LoVo (cell line): ENCODE measurements around the gene FGF14.

ENCODE experiments used
- DNase-seq: peaks from one replicate; pipeline ENCODE4 v3.0.0-alpha.2; 2016; ENCODE audit warnings: low spot score

Gene FGF14

GRCh38 chr13:101982903-101983302 lies 418.9 kb downstream of the FGF14 start:
- no peak for DNase-seq

GRCh38 chr13:101979825-101980224 lies 422.0 kb downstream of the FGF14 start:
- DNase-seq = no peak

GRCh38 chr13:101978552-101979315 lies 423.1 kb downstream of the FGF14 start:
- no peak for DNase-seq

DNA sequence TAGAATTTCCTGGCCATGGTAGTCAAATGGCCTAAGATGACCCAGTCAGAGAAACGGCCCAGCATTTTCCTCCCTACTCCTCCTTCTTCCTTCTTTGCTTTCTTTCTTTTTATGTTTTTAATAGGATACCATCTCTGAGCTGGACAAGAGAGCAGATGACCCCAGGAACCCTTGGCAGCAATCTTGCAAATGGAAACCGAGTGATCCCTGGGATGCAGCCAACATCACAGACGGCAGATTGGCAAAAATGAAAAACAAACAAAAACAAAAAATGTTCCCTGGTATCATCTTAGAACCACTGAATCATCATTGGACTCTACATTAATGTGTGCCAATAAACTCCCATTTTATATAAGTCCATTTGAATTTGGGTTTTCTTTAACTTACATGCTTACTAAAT lies 424.4 kb downstream of the FGF14 start:
- DNase-seq = no peak

- DNase-seq = no peak
Measured at GRCh38 chr13:101972191-101972590, 429.7 kb downstream of the FGF14 start.

DNA sequence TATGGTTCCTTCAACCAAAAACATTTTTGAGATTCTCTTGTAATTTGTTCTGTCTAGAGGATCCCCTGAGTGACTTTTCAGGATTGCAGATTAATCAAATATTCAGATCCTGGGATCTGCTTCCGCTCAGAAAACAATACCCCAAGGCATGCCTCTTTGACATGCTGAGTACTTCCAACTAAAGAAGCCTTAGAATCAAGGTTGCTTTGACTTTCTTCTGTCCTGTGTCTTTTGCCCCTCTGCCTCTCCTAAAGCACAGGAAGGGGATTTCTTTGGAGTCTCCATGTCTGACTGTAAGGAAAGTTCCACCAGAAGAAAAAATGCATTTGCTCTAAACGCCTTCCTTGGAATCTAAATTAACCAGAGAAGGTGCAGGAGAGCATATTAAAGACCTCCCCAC lies 431.5 kb downstream of the FGF14 start:
- no peak for DNase-seq

DNA sequence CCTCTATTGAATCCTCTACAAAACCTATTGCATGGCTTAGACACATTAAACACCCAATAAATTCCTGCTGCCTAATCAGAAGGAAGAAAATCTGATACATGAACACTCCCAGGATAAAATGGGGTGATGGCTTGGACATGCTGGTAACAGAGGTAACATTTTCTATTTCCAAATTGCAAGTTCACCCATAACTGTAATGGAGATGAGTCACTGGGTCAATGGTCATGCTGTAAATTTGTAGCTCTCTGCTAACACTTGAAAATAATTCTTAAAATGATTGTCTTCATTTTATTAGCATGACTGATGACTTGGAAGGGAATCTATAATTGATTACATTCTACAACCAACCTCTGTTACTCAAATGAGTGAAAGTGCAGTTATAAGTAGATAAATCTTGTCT lies 434.1 kb downstream of the FGF14 start:
- no peak for DNase-seq

DNA sequence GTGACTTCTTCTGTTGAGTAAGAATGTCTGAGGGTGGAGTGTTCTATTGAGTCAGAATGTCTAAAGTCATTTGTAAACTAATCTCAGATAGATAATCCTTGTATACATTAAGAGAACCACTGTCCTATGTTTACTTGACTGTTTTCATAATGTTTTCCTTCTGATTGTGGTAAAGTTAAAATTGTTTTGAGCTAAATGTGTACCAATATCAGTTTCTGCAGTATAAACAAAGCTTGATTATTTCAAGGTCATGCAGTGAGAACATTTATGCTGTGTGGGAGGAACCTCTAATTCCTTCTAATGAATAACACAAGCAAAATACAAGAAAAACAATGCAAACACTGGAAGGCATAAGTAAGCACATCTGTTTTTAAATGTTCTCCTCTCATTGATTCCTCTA lies 434.6 kb downstream of the FGF14 start:
- no peak for DNase-seq

DNA sequence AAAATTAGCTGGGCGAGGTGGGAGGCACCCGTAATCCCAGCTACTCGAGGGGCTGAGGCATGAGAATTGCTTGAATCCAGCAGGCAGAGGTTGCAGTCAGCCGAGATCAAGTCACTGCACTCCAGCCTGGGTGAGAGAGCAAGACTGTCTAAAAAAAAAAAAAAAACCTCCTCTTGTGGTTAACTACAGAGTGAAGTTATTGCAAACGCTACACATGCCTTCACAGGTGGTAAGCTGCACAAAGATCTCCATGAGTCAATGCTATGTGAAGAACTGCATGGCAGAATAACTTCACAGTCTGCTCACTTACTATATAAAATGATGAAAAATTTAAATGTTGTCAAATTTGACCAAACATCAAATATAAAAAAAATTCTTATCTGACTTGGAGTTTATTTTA lies 436.8 kb downstream of the FGF14 start:
- DNase-seq = no peak

GRCh38 chr13:101959016-101959415 lies 442.8 kb downstream of the FGF14 start:
- DNase-seq = no peak

DNA sequence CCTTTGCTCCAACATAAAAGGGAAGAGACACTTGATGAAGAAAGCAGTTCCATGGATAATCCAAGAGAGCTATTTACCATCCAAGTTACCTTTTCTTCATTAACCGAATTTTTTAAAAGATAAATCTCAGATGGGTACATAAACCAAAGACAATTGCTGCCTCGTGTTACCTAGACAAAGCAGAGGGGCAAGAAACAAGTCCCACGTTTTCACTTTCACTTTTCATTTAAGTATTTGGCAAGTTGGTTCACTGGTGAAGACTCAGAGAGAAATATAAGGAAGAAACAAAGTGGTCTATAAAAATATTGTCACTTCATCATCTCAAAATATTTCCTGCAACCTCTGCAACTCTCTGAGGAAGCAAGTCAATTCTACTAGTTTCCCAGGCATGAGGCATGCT lies 446.1 kb downstream of the FGF14 start:
- no peak for DNase-seq

GRCh38 chr13:101951114-101951513 lies 450.7 kb downstream of the FGF14 start:
- no peak for DNase-seq

- no peak for DNase-seq
Measured at GRCh38 chr13:101949681-101950080, 452.2 kb downstream of the FGF14 start.

GRCh38 chr13:101946401-101946800 lies 455.4 kb downstream of the FGF14 start:
- no peak for DNase-seq

DNA sequence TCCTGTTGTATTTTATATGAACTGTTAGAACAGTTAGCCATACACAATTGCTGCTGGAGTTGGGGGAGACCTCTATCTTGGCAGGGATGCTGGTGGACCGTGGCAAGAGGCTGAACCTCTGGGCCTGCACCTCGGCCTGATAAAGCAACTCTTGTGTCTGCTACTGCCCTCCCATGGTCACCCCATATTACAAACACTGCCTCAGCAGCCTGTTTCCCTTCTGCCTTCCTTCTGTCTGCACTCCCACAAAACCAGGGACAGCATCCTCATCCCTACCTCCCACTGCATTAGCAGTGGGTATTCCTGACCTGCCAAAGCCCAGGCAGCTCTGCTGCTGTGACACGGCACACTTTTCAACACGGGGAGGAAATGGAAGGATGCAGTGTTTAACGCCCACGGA lies 456.4 kb downstream of the FGF14 start:
- no peak for DNase-seq

- DNase-seq = no peak
Measured at GRCh38 chr13:101944521-101944920, 457.3 kb downstream of the FGF14 start.

GRCh38 chr13:101942535-101943157 lies 459.2 kb downstream of the FGF14 start:
- DNase-seq = no peak

DNA sequence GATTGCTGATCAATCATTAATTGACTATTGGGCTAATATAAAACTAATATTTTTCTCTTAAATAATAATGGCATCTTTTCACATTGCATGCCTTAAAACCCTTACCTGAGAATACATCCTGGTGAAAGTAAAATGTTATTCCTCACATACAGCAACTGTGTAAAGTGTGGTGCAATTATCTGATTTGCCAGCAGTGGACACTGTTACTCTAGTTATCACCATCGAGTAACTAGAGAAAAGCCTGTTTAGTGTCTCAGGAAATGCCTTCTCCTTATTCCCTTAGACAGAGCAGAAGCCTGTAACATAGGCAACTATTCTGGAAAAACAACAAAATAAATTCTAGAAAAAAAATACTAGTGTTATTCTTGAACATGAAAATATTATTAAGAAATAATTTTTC lies 459.8 kb downstream of the FGF14 start:
- no peak for DNase-seq

DNA sequence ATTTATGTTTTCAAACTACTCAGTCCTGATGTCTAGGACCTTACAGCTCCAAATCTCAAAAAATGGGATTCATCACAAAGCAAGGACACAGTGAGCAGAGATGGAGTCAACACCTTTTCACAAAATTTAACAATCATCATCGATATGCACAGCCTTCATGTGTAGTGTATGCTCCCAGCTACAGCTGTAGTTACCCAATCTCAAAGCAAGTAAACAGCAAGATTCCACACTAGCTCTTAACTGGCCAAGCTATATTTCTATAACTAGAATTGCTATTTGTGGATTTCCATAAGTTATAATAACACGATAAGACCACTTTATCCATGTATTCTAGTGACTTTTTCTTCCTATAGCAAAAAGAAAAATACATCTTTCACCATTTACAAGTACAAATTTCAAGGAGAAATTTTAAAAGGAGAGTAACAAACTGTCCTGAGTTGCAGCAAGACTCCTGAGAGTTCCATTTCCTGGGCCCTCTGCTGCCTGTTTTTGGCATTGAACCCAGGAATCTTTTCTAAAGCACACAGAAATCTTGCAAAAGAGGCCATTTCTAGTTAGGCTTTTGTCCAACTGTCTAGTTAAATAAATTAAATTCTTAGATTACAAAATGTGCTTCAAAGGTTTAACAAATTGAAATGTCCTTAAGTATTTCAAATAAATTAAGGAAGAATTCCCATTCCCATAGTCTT lies 460.6 kb downstream of the FGF14 start:
- DNase-seq = no peak

GRCh38 chr13:101939370-101939769 lies 462.5 kb downstream of the FGF14 start:
- no peak for DNase-seq

DNA sequence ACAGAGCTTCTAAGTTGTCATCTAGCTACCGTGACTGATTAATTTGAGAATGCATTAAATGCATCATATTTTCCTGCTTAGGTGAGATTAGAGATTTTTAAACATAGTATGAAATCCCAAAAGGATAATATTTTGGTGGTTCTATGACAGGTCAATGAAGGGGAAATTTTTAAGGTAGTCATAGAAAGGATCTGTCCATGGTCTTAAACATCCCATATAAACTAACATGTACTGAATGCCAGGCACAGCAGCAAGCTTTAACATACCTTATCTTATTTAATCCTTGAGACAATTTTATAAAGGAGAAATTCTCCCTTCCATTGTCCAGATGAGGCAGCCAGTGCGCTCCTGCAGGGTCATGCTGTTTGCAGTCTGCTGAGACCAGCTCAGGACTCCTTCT lies 466.0 kb downstream of the FGF14 start:
- no peak for DNase-seq

DNA sequence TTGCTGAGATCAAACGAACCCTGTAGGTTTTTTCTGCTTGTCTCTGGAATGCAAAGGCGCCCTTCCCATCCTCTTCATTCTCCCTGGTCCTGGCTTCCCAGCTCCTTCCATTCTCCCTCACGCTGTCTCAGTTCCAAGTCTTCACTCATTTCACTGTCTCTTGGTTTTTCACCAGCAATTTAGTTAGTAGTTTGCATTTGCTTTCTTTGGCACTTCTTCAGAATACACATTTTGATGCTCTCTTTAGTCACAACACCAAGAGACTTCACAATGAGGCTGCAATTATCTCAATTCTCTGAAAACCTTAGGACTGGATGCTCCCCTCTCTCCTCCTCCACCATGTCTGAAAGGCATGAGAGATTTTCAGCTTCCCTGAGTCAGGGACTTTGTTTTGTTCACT lies 470.7 kb downstream of the FGF14 start:
- DNase-seq = no peak

GRCh38 chr13:101930331-101930730 lies 471.5 kb downstream of the FGF14 start:
- no peak for DNase-seq
